NCI-H2171 (cell line): ENCODE data around the gene CCDC3.
"Not testable (repeated sequence)": the region's sequence is repeated elsewhere in the genome, so short reads cannot be mapped to it uniquely, and the experiment has no call there.

Source experiments
- DNase-seq: peaks from one replicate; lab custom pipeline; 2025; lab: John Stamatoyannopoulos, UW

The CCDC3 gene

GRCh38 chr10:12887780-12888179, 113.7 kb downstream of the CCDC3 start:
- DNase-seq: no peak

- no peak for DNase-seq
Measured at GRCh38 chr10:12884851-12885250, 116.7 kb downstream of the CCDC3 start.

GRCh38 chr10:12880423-12880822, 121.1 kb downstream of the CCDC3 start:
- no peak for DNase-seq

- DNase-seq: no peak
Measured at GRCh38 chr10:12877150-12877549, 124.4 kb downstream of the CCDC3 start.

GRCh38 chr10:12876266-12876665, 125.2 kb downstream of the CCDC3 start:
- DNase-seq: no peak

- DNase-seq: no peak
Measured at GRCh38 chr10:12875100-12875499, 126.4 kb downstream of the CCDC3 start.

GRCh38 chr10:12874501-12874900, 127.0 kb downstream of the CCDC3 start:
- no peak for DNase-seq

GRCh38 chr10:12873172-12873571, 128.3 kb downstream of the CCDC3 start:
- DNase-seq: no peak

GRCh38 chr10:12872577-12872976, 128.9 kb downstream of the CCDC3 start:
- DNase-seq: no peak

GRCh38 chr10:12869427-12869826, 132.1 kb downstream of the CCDC3 start:
- DNase-seq: no peak

- DNase-seq: no peak
Measured at GRCh38 chr10:12868229-12868628, 133.3 kb downstream of the CCDC3 start.

GRCh38 chr10:12865515-12865914, 136.0 kb downstream of the CCDC3 start:
- DNase-seq: not testable (repeated sequence)

GRCh38 chr10:12862459-12862858, 139.1 kb downstream of the CCDC3 start:
- DNase-seq: no peak

GRCh38 chr10:12854988-12855387, 146.5 kb downstream of the CCDC3 start:
- DNase-seq: no peak

GRCh38 chr10:12852687-12853086, 148.8 kb downstream of the CCDC3 start:
- DNase-seq: no peak

- no peak for DNase-seq
Measured at GRCh38 chr10:12849319-12850181, 152.0 kb downstream of the CCDC3 start.

- no peak for DNase-seq
Measured at GRCh38 chr10:12848439-12849173, 152.9 kb downstream of the CCDC3 start.

- no peak for DNase-seq
Measured at GRCh38 chr10:12847361-12847975, 154.0 kb downstream of the CCDC3 start.

GRCh38 chr10:12846718-12847117, 154.8 kb downstream of the CCDC3 start:
- DNase-seq: no peak
